IMR-90 (cell line): ENCODE measurements around the gene DEPDC5. TPM values are rescaled to one million over a fixed set of nuclear protein-coding genes. Genes with fewer than 3 reads are reported as not detected.

Source experiments
- ATAC-seq: fragments of 200-7000 bp; cut with Tn5 transposase; 2 replicates; pipeline ENCODE4 v1.9.1; 2020; ENCODE audit warnings: low read depth, mild to moderate bottlenecking, moderate library complexity
- BruUV-seq: library from RNA; stranded (reverse); fragments of 400-500 nt; replicated peaks from 2 replicates; lab custom pipeline; 2021; lab: Mats Ljungman, UMichigan
- CTCF ChIA-PET: fragments of 300-600 bp; formaldehyde crosslinking; extraction: SDS; loops from one replicate; lab custom pipeline; 2021; ENCODE audit warnings: antibody characterized with exemption; lab: Yijun Ruan, JAX
- POLR2A ChIA-PET: fragments of 300-600 bp; sonication (Branson Sonifier 250); formaldehyde crosslinking; loops from one replicate; lab custom pipeline; 2022; ENCODE audit warnings: antibody characterized with exemption; ENCODE audit not compliant: unreplicated experiment; lab: Charles Lee
- DNase-seq: peaks from one replicate; pipeline ENCODE4 v3.0.0; 2013
- H2AFZ ChIP-seq: replicated peaks from 2 replicates; pipeline ENCODE3; 2013; ENCODE audit warnings: low read length, mild to moderate bottlenecking; ENCODE audit not compliant: poor library complexity
- H2AK5ac ChIP-seq: 2 replicates; pipeline ENCODE4 v1.6.1; 2013; ENCODE audit warnings: low read depth, low read length, inconsistent platforms
- H2AK9ac ChIP-seq: replicated peaks from 2 replicates; pipeline ENCODE3; 2013; ENCODE audit warnings: mild to moderate bottlenecking, low read depth, low read length, moderate library complexity; ENCODE audit not compliant: poor library complexity
- H2BK120ac ChIP-seq: 2 replicates; pipeline ENCODE4 v1.6.1; 2013; ENCODE audit warnings: low read depth, low read length, inconsistent platforms
- H2BK15ac ChIP-seq: 3 replicates; pipeline ENCODE4 v1.6.1; 2013; ENCODE audit warnings: low read depth, low read length, inconsistent platforms
- H2BK20ac ChIP-seq: 2 replicates; pipeline ENCODE4 v1.6.1; 2013; ENCODE audit warnings: low read depth, mild to moderate bottlenecking, inconsistent platforms, low read length, moderate library complexity
- H2BK5ac ChIP-seq: 2 replicates; pipeline ENCODE4 v1.6.1; 2013; ENCODE audit warnings: mild to moderate bottlenecking, low read depth, low read length, inconsistent platforms; ENCODE audit not compliant: poor library complexity, severe bottlenecking
- H3K14ac ChIP-seq: replicated peaks from 2 replicates; pipeline ENCODE4 v1.6.1; 2013; ENCODE audit warnings: low read depth, low read length, inconsistent platforms
- H3K18ac ChIP-seq: 2 replicates; pipeline ENCODE4 v1.6.1; 2013; ENCODE audit warnings: low read depth, low read length, control low read depth
- H3K23ac ChIP-seq: 2 replicates; pipeline ENCODE4 v1.6.1; 2013; ENCODE audit warnings: low read depth, low read length, inconsistent platforms
- H3K27ac ChIP-seq: 2 replicates; pipeline ENCODE4 v1.5.1; 2013; ENCODE audit warnings: mild to moderate bottlenecking, control low read depth, low read length; ENCODE audit not compliant: insufficient read depth
- H3K27me3 ChIP-seq: 2 replicates; pipeline ENCODE4 v1.6.1; 2013; ENCODE audit warnings: low read length; ENCODE audit not compliant: control insufficient read depth, insufficient read depth
- H3K36me3 ChIP-seq: 2 replicates; pipeline ENCODE4 v1.6.1; 2013; ENCODE audit warnings: low read length, mixed read lengths; ENCODE audit not compliant: control insufficient read depth, insufficient read depth
- H3K4ac ChIP-seq: 2 replicates; pipeline ENCODE4 v1.6.1; 2013; ENCODE audit warnings: low read depth, low read length, inconsistent platforms
- H3K4me1 ChIP-seq: 2 replicates; pipeline ENCODE4 v1.6.1; 2013; ENCODE audit warnings: low read length, mixed read lengths; ENCODE audit not compliant: control insufficient read depth, insufficient read depth
- H3K4me2 ChIP-seq: 2 replicates; pipeline ENCODE4 v1.6.1; 2013; ENCODE audit warnings: low read depth, mild to moderate bottlenecking, control low read depth, low read length, moderate library complexity
- H3K4me3 ChIP-seq: 2 replicates; pipeline ENCODE4 v1.5.1; 2013; ENCODE audit warnings: low read depth, mild to moderate bottlenecking, control low read depth, low read length, moderate library complexity; ENCODE audit not compliant: insufficient read depth
- H3K56ac ChIP-seq: 2 replicates; pipeline ENCODE4 v1.6.1; 2013; ENCODE audit warnings: low read length, inconsistent platforms; ENCODE audit not compliant: insufficient read depth; ENCODE audit errors: extremely low read depth
- H3K79me1 ChIP-seq, 2 experiments: 2 replicates each; pipeline ENCODE4 v1.6.1; 2013; ENCODE audit warnings: low read length in 2 of 2, inconsistent platforms in 1 of 2, low read depth in 1 of 2
- H3K9ac ChIP-seq: 2 replicates; pipeline ENCODE4 v1.6.1; 2013; ENCODE audit warnings: low read depth, low read length, control low read depth
- H3K9me1 ChIP-seq: 2 replicates; pipeline ENCODE4 v1.6.1; 2013; ENCODE audit warnings: low read length, inconsistent platforms; ENCODE audit not compliant: insufficient read depth
- H3K9me3 ChIP-seq: 2 replicates; pipeline ENCODE4 v1.6.1; 2013; ENCODE audit warnings: low read length; ENCODE audit not compliant: control insufficient read depth, insufficient read depth
- H4K20me1 ChIP-seq: 2 replicates; pipeline ENCODE4 v1.6.1; 2013; ENCODE audit warnings: low read length, inconsistent platforms; ENCODE audit not compliant: insufficient read depth
- H4K5ac ChIP-seq: 2 replicates; pipeline ENCODE4 v1.6.1; 2013; ENCODE audit warnings: mild to moderate bottlenecking, low read depth, low read length, control low read depth
- H4K8ac ChIP-seq, 2 experiments: 2 replicates each; pipeline ENCODE4 v1.6.1; 2013; ENCODE audit warnings: low read depth in 2 of 2, low read length in 2 of 2, control low read depth in 1 of 2, inconsistent platforms in 1 of 2
- H4K91ac ChIP-seq: 2 replicates; pipeline ENCODE4 v1.6.1; 2013; ENCODE audit warnings: low read depth, low read length, inconsistent platforms; ENCODE audit not compliant: insufficient read depth
- BHLHE40 ChIP-seq: fragments of 150-350 bp; IDR thresholded peaks from 2 replicates; pipeline ENCODE4 v1.6.1; 2016; ENCODE audit warnings: mild to moderate bottlenecking, low read depth, low read length
- CEBPB ChIP-seq: IDR thresholded peaks from 2 replicates; pipeline ENCODE4 v1.6.1; 2012; ENCODE audit warnings: low read depth, low read length, improper control_type of control experiment
- CHD1 ChIP-seq: IDR thresholded peaks from 2 replicates; pipeline ENCODE4 v1.6.1; 2012; ENCODE audit warnings: low read depth, low read length, improper control_type of control experiment
- CTCF ChIP-seq: conservative IDR thresholded peaks from 2 replicates; pipeline ENCODE4 v1.5.1; 2012; ENCODE audit warnings: mild to moderate bottlenecking, low read depth, low read length, improper control_type of control experiment
- ELK1 ChIP-seq: fragments of 150-350 bp; IDR thresholded peaks from 2 replicates; pipeline ENCODE4 v1.6.1; 2016; ENCODE audit warnings: low read depth, mild to moderate bottlenecking, low read length, moderate library complexity, borderline replicate concordance
- FOS ChIP-seq: fragments of 150-350 bp; IDR thresholded peaks from 2 replicates; pipeline ENCODE4 v1.6.1; 2016; ENCODE audit warnings: low read depth, low read length
- MAFK ChIP-seq: IDR thresholded peaks from 2 replicates; pipeline ENCODE4 v1.6.1; 2012; ENCODE audit warnings: low read depth, low read length, improper control_type of control experiment
- MAZ ChIP-seq: IDR thresholded peaks from 2 replicates; pipeline ENCODE4 v1.6.1; 2012; ENCODE audit warnings: low read depth, mild to moderate bottlenecking, low read length, improper control_type of control experiment, moderate library complexity, borderline replicate concordance
- MXI1 ChIP-seq: IDR thresholded peaks from 2 replicates; pipeline ENCODE4 v1.6.1; 2012; ENCODE audit warnings: low read depth, mild to moderate bottlenecking, low read length, moderate library complexity, borderline replicate concordance
- NFE2L2 ChIP-seq: fragments of 150-350 bp; IDR thresholded peaks from 2 replicates; pipeline ENCODE4 v1.6.1; 2016; ENCODE audit warnings: low read depth, mild to moderate bottlenecking, low read length
- POLR2A ChIP-seq: IDR thresholded peaks from 2 replicates; pipeline ENCODE4 v1.6.1; 2012; ENCODE audit warnings: mild to moderate bottlenecking, low read depth, low read length
- RAD21 ChIP-seq: IDR thresholded peaks from 2 replicates; pipeline ENCODE4 v1.6.1; 2012; ENCODE audit warnings: low read length, improper control_type of control experiment
- RCOR1 ChIP-seq: IDR thresholded peaks from 2 replicates; pipeline ENCODE4 v1.6.1; 2012; ENCODE audit warnings: mild to moderate bottlenecking, low read length, improper control_type of control experiment; ENCODE audit not compliant: insufficient replicate concordance
- RFX5 ChIP-seq: IDR thresholded peaks from 2 replicates; pipeline ENCODE4 v1.8.0; 2012; ENCODE audit warnings: low read depth, mild to moderate bottlenecking, low read length, moderate library complexity
- SMC3 ChIP-seq: fragments of 150-350 bp; IDR thresholded peaks from 2 replicates; pipeline ENCODE4 v1.6.1; 2016; ENCODE audit warnings: low read depth, mild to moderate bottlenecking, antibody characterized with exemption, low read length, moderate library complexity
- USF2 ChIP-seq: fragments of 150-350 bp; IDR thresholded peaks from 2 replicates; pipeline ENCODE4 v1.6.1; 2017; ENCODE audit warnings: mild to moderate bottlenecking, antibody characterized with exemption, low read length, low read depth
- WGBS, 2 experiments: methylation state at CpG; one replicate each; pipeline versions ENCODE4 v1.1.5 to v1.1.7; 2013; ENCODE audit warnings: missing lambda C conversion rate in 2 of 2; ENCODE audit not compliant: insufficient read length in 1 of 2; ENCODE audit errors: extremely low coverage in 2 of 2; 5-methylcytosine and 5-hydroxymethylcytosine counted together
- dilution Hi-C: fragments of 300-500 bp; cut with HindIII; formaldehyde crosslinking; loops from one replicate; pipeline ENCODE4 v1.14.3; 2018; ENCODE audit warnings: low sequenced_read_pairs; ENCODE audit not compliant: unreplicated experiment
- in situ Hi-C: fragments of 300-500 bp; cut with MboI; formaldehyde crosslinking; loops from 3 replicates; pipeline ENCODE4 v1.14.3; 2019; ENCODE audit warnings: low sequenced_read_pairs, inconsistent platforms, mixed read lengths
- intact Hi-C: fragments of 100-400 bp; cut with micrococcal nuclease; formaldehyde crosslinking; loops from 2 replicates; pipeline ENCODE4 v1.10.0; 2022
- polyA plus RNA-seq, 3 experiments: library from polyadenylated mRNA; depleted of rRNA; stranded (reverse); fragments of >200 nt; gene quantifications; 2 replicates each; pipeline ENCODE4 v1.2.3, GENCODE V29; 2012; ENCODE audit warnings: low replicate concordance in 1 of 3
- total RNA-seq: library from RNA; depleted of rRNA; stranded (reverse); fragments of >200 nt; gene quantifications from 2 replicates; pipeline ENCODE4 v1.2.3, GENCODE V29; 2012

DEPDC5 gene
- total and polyA plus RNA-seq, 2 of the 4 experiments (the other 2 are of a cell fraction): 6.6 to 12.9 TPM

GRCh38 chr22:31806751-31807150, 52.9 kb downstream of the DEPDC5 start:
- Histone ChIP-seq H3K9ac (no peak overlapping the region), H4K91ac (no peak overlapping the region), H2BK5ac (no peak overlapping the region), H3K23ac (no peak overlapping the region), H3K4me1 (no peaks in the 10 kb centered on the region), H3K14ac (no peak overlapping the region), H3K4ac (no peak overlapping the region), H3K9me1 (no peaks in the 10 kb centered on the region), H2BK20ac (no peak overlapping the region), H2BK120ac (no peak overlapping the region), H4K5ac (no peak overlapping the region), H3K36me3 (peaks cover 44% of the 10 kb centered on the region), H3K27ac (no peak overlapping the region), H3K56ac (no peak overlapping the region), H2AFZ (no peak overlapping the region), H3K18ac (no peak overlapping the region), H2BK15ac (no peak overlapping the region), H2AK5ac (no peak overlapping the region), H4K20me1 (no peaks in the 10 kb centered on the region), H3K4me3 (no peak overlapping the region), H3K4me2 (no peak overlapping the region), H3K27me3 (no peaks in the 10 kb centered on the region), H2AK9ac (no peak overlapping the region), H4K8ac (no peak overlapping the region), H3K79me1 (no peaks in the 10 kb centered on the region), H3K9me3 (no peaks in the 10 kb centered on the region)
- dilution Hi-C loops: no loop called here
- POLR2A ChIA-PET: no interaction called here
- in situ Hi-C loops: no loop called here
- no peak for TF ChIP-seq CEBPB
- no peak for TF ChIP-seq MAZ
- no peak for TF ChIP-seq POLR2A
- no peak for TF ChIP-seq MAFK
- TF ChIP-seq SMC3: no peak
- no peak for TF ChIP-seq MXI1
- no peak for TF ChIP-seq ELK1
- no peak for TF ChIP-seq CHD1
- no peak for TF ChIP-seq USF2
- no peak for TF ChIP-seq BHLHE40
- no peak for TF ChIP-seq FOS
- no peak for TF ChIP-seq RAD21
- no peak for TF ChIP-seq CTCF
- TF ChIP-seq RFX5: no peak
- no peak for TF ChIP-seq NFE2L2
- no peak for TF ChIP-seq RCOR1
- ATAC-seq (no peak), DNase-seq (no peak)
- no TSS peak for BruUV-seq
- 100% methylated on average over 1 of the region's 4 CpGs; no CpG with 5 or more reads in 1 of the 2 experiments for WGBS, 2 experiments
- CTCF ChIA-PET: no interaction called here
- intact Hi-C loops: no loop called here
